Measurements from ENCODE around the gene KIF5A.
A peak's percentile ranks its signal among the peaks of the same experiment; 100 is the strongest.

The KIF5A gene

GRCh38 chr12:57620936-57621496, 71.2 kb downstream of the KIF5A start:
- H3K4me3 ChIP-seq (ENCODE audit: control insufficient read depth, low read depth, low read length): peak overlapping the region; percentile 30
- no peak for DNase-seq (ENCODE audit: low read depth)
- TF ChIP-seq CTCF (conservative IDR thresholded peaks at IDR 0.05; ENCODE audit: control insufficient read depth, insufficient read depth, low read depth, low read length): no peak

GRCh38 chr12:57621497-57622292, 71.9 kb downstream of the KIF5A start:
- peak overlapping the region; percentile 30 for H3K4me3 ChIP-seq (ENCODE audit: control insufficient read depth, low read depth, low read length)
- TF ChIP-seq CTCF (conservative IDR thresholded peaks at IDR 0.05; ENCODE audit: control insufficient read depth, insufficient read depth, low read depth, low read length): peak; percentile 75
- peak; percentile 16 for DNase-seq (ENCODE audit: low read depth)

GRCh38 chr12:57622293-57623245, 72.7 kb downstream of the KIF5A start:
- no peak for TF ChIP-seq CTCF (conservative IDR thresholded peaks at IDR 0.05; ENCODE audit: control insufficient read depth, insufficient read depth, low read depth, low read length)
- DNase-seq (ENCODE audit: low read depth): no peak
- H3K4me3 ChIP-seq (ENCODE audit: control insufficient read depth, low read depth, low read length): no peak overlapping the region

GRCh38 chr12:57623385-57623784, 73.5 kb downstream of the KIF5A start:
- TF ChIP-seq CTCF (conservative IDR thresholded peaks at IDR 0.05; ENCODE audit: control insufficient read depth, insufficient read depth, low read depth, low read length): no peak
- no peak for DNase-seq (ENCODE audit: low read depth)
- H3K4me3 ChIP-seq (ENCODE audit: control insufficient read depth, low read depth, low read length): no peak overlapping the region

DNA sequence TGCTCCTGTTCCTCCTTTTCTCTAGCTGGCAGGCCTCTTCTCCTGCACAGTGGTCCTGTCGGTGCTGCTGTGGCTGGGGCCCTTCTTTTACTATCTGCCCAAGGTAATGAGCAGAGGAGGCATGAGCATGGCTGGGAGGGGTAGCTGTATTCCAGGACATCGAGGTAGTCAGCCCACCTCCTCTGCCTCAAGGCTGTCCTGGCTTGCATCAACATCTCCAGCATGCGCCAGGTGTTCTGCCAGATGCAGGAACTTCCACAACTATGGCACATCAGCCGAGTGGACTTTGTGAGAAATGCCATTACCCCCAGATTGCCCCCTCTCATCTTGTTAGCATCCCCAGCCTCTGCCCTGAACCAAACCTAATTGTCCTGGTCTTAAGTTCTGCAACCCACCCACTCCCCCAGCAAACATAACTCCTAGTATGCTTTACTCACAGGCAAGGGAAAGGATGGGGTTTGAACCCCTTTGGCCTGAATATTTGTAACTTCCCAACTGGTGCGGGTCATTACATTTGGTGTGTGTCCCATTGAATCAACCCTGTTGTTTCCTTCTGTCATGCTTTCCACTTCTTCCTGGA, 74.1 kb downstream of the KIF5A start:
- DNase-seq (ENCODE audit: low read depth): no peak
- no peak overlapping the region for H3K4me3 ChIP-seq (ENCODE audit: control insufficient read depth, low read depth, low read length)
- no peak for TF ChIP-seq CTCF (conservative IDR thresholded peaks at IDR 0.05; ENCODE audit: control insufficient read depth, insufficient read depth, low read depth, low read length)

Data from fibroblast of mammary gland (primary cell).